ENCODE measurements around the gene HSD11B2. TPM values are rescaled to one million over a fixed set of nuclear protein-coding genes. Genes with fewer than 3 reads are reported as not detected.

Gene HSD11B2
- total RNA-seq, 2 donors from 2014 or later, result not detected

DNA sequence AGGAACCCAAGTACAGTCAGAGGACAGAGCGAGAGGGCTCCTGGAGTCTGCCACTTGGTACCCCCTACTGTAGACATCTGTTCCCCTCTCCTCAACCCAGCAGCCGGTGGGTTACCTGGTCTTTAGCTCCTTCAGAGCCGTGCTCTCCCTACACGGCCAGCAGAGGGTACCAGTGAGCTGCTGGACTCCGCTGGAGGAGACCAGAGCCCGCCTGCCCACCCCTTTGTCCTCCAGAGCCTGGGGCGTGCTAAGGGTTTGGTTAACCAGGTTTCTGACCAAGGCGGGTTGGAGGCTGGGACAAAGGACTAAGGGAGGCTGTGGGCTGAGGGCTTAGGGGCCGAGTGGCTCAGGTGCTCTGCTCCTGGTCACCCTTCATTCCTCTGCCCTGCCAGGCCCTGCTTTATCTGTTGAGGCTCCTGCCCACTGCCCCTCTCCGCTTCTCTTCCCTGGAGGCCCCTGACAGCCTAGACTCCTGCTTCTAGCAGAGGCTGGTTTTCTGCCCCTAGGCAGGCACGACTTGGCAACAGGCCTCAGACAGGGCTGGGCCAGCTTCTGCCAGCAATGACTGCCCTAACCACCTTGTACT is 2.7 kb upstream of the HSD11B2 start:
- Histone ChIP-seq H3K9me3 (no peaks in the 10 kb centered on the region), H3K4me3 (no peak overlapping the region), H3K27me3 (replicated peaks; ENCODE audit: insufficient read depth) (no peaks in the 10 kb centered on the region), H3K36me3 (no peaks in the 10 kb centered on the region), H3K27ac (no peak overlapping the region), H3K4me1 (ENCODE audit: control insufficient read depth in 1 of 2, low read depth in 2 of 2) (peaks cover 0 to 14% of the 10 kb centered on the region in 2 donors)
- no peak for ATAC-seq (ENCODE audit: insufficient number of reproducible peaks, low FRiP score, low read depth)
- DNase-seq (ENCODE audit: low spot score), result no peak
- TF ChIP-seq, protein P1, sequence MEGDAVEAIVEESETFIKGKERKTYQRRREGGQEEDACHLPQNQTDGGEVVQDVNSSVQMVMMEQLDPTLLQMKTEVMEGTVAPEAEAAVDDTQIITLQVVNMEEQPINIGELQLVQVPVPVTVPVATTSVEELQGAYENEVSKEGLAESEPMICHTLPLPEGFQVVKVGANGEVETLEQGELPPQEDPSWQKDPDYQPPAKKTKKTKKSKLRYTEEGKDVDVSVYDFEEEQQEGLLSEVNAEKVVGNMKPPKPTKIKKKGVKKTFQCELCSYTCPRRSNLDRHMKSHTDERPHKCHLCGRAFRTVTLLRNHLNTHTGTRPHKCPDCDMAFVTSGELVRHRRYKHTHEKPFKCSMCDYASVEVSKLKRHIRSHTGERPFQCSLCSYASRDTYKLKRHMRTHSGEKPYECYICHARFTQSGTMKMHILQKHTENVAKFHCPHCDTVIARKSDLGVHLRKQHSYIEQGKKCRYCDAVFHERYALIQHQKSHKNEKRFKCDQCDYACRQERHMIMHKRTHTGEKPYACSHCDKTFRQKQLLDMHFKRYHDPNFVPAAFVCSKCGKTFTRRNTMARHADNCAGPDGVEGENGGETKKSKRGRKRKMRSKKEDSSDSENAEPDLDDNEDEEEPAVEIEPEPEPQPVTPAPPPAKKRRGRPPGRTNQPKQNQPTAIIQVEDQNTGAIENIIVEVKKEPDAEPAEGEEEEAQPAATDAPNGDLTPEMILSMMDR (IDR thresholded peaks at IDR 0.05), result peak; percentile 67

DNA sequence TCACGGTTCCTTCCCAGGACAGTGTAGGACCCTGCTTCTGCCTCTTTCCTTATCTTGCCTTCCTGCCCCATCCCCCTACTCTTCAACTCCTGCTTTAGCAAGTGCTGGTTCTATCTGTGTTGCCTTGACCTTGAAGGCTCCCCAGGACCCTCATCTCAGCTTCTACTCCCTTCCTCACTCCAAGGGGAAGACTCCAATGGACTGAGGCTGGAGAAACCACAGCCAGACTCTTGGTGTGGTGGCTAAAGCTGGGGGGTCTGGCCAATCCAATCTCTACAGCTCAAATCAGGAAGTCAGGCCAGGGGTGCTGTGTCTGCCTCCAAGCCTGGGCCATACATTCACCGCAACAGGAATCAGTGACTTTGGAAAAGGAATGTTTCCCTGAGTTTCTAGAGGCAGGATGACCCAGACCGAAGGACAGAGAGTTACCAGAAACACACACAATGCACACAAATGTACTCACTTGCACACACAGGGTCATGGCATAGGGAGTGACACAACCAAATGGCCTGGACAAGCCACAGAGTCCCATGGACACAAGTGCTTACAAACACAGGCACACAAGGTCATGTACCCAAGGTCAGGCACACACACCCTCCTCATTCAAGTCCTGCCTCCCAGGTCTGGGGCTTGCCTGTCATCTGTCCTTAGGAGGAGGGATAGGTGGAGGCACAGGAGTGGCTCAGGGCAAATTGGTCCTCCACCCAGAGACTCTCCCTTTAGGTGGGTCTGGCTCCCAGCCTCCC is 1.7 kb upstream of the HSD11B2 start:
- ATAC-seq (ENCODE audit: insufficient number of reproducible peaks, low FRiP score, low read depth) (no peak), DNase-seq (ENCODE audit: low spot score) (no peak)
- TF ChIP-seq, protein P1 (IDR thresholded peaks at IDR 0.05), result no peak
- no peaks in the 10 kb centered on the region for H3K36me3 ChIP-seq
- no peak overlapping the region for H3K4me3 ChIP-seq
- no peak overlapping the region for H3K27ac ChIP-seq
- no peaks in the 10 kb centered on the region for H3K27me3 ChIP-seq (replicated peaks; ENCODE audit: insufficient read depth)
- H3K4me1 ChIP-seq (ENCODE audit: control insufficient read depth in 1 of 2, low read depth in 2 of 2), result peaks cover 0 to 14% of the 10 kb centered on the region in 2 donors
- H3K9me3 ChIP-seq, result no peaks in the 10 kb centered on the region

DNA sequence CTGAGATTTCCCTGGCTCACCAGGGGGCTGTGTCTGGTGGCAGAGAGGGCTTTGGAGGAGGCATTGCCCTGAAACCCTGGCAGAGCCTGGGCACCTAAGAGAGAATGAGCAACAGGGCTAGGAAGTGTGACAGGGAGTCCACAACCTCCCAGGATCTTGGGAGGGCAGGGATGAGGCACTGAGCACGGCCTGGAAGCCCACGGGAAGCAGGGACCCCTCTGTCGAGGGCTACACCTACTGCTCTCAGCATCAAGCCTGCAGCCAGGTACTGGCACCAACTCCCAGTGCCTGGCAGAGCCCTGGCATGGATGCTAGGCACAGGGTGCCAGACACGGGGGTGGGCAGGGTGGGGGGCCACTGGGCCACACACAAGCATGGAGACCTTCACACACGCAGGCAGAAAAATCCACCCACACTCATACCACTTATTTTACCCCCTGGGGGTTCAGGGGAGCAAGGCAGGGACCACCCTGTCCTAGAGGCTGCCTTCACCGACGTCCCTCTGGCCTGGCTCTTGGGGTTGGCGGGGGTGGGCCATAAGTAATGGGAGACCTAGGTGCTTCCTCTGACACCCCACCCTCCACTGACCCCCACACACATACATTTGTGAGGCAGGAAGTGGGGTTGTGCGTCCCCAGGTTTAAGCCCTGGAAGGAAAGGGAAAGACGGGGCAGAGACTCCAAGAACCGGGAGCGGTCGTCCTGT is 970 bp upstream of the HSD11B2 start:
- H3K4me1 ChIP-seq (ENCODE audit: control insufficient read depth in 1 of 2, low read depth in 2 of 2), result peaks cover 0 to 14% of the 10 kb centered on the region in 2 donors
- DNase-seq (ENCODE audit: low spot score) (no peak), ATAC-seq (ENCODE audit: insufficient number of reproducible peaks, low FRiP score, low read depth) (no peak)
- H3K4me3 ChIP-seq, result peak overlapping the region; percentile 66
- H3K27ac ChIP-seq, result no peak overlapping the region
- H3K9me3 ChIP-seq, result no peaks in the 10 kb centered on the region
- TF ChIP-seq, protein P1 (IDR thresholded peaks at IDR 0.05), result no peak
- no peaks in the 10 kb centered on the region for H3K36me3 ChIP-seq
- no peaks in the 10 kb centered on the region for H3K27me3 ChIP-seq (replicated peaks; ENCODE audit: insufficient read depth)

DNA sequence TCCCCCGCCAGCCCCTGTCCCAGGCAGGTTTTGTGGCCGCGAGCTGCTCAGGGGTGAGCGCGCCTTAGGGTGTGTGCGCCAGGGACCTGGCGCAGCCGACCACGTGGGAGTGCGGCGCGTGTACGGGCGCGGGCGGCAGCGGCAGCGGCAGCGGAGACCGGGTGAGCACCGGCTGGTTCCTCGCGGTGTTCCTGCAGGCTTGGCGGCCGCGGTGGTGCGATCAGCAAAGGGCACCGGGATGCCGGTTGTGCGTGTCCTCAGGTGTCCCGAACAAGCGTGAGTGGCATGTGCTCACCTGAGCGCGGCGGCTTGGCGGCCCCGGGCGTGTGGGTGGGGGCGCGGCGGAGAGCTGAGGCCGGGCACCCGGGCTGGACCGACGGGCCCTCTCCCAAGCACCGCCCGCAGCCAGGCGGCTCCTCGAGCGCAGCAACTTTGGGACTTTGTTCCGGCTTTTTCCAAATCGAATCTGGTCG is 381 bp upstream of the HSD11B2 start:
- no peaks in the 10 kb centered on the region for H3K9me3 ChIP-seq
- no peaks in the 10 kb centered on the region for H3K36me3 ChIP-seq
- DNase-seq (ENCODE audit: low spot score) (no peak), ATAC-seq (ENCODE audit: insufficient number of reproducible peaks, low FRiP score, low read depth) (no peak)
- H3K4me1 ChIP-seq (ENCODE audit: control insufficient read depth in 1 of 2, low read depth in 2 of 2), result peaks cover 0 to 14% of the 10 kb centered on the region in 2 donors
- H3K4me3 ChIP-seq, result peak overlapping the region; percentile 66
- H3K27ac ChIP-seq, result no peak overlapping the region
- no peaks in the 10 kb centered on the region for H3K27me3 ChIP-seq (replicated peaks; ENCODE audit: insufficient read depth)
- TF ChIP-seq, protein P1 (IDR thresholded peaks at IDR 0.05), result no peak
